GM04504 (cell line): Measurements from ENCODE around the gene TLK2.
"Not testable (repeated sequence)": the region's sequence is repeated elsewhere in the genome, so short reads cannot be mapped to it uniquely, and the experiment has no call there.

Experiments
- DNase-seq: peaks from one replicate; pipeline ENCODE4 v3.0.0-alpha.2; 2012; ENCODE audit warnings: low read depth

TLK2 gene

GRCh38 chr17:62490990-62491389 lies 12.4 kb downstream of the TLK2 start:
- DNase-seq: not testable (repeated sequence)

DNA sequence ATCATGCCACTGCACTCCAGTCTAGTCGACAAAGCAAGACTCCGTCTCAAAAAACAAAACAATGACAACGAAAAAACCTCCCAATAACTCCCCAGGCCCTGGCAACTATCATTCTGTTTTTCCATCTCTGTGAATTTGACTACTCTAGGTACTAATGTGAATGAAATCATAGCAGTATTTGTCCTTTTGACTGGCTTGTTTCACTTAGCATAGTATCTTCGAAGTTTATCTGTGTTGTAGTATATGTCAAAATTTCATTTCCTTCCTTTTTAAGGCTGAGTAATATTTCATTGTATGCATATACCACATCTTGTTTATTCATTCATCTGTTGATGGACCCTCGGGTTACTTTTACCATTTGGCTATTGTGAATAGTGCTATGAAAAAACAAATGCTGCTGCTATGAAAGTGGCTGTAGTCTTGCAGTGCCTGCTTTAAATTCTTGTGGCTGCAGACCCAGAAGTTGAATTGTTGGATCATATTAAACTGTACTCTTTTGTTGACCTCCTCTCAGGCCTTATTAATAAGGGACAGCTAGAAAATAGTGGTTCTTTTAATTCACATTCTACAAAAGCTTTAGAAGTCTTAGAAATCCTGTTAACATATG lies 14.5 kb downstream of the TLK2 start:
- not testable (repeated sequence) for DNase-seq

DNA sequence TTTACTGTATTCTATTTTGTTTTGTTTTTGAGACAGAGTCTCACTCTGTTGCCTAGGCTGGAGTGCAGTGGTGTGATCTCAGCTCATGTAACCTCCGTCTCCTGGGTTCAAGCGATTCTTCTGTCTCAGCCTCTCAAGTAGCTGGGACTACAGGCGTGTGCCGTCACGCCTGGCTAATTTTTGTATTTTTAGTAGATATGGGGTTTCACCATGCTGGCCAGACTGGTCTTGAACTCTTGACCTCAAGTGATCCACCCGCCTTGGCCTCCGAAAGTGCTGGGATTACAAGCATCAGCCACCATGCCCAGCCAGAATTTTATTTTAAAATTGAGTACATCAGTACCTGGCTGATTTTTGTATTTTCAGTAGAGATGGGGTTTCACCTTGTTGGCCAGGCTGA lies 15.4 kb downstream of the TLK2 start:
- not testable (repeated sequence) for DNase-seq

DNA sequence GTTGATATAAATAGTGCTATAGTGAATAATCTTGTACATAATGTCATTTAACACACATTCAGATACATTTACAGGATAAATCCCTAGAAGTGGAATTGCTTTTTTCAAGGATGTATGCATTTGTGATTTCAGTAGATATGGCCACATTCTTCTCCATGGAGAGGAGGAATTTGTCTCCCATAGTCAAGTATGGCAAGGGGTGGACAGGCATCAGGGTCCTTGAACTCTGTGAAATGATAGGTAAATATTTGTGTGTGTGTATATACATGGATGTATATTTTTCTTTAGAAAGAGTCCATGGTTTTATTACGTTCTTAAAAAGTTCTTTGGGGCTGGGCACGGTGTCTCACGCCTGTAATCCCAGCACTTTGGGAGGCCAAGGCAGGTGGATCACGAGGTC lies 17.7 kb downstream of the TLK2 start:
- DNase-seq: not testable (repeated sequence)

- not testable (repeated sequence) for DNase-seq
Observed at GRCh38 chr17:62498796-62499195, 20.2 kb downstream of the TLK2 start.

DNA sequence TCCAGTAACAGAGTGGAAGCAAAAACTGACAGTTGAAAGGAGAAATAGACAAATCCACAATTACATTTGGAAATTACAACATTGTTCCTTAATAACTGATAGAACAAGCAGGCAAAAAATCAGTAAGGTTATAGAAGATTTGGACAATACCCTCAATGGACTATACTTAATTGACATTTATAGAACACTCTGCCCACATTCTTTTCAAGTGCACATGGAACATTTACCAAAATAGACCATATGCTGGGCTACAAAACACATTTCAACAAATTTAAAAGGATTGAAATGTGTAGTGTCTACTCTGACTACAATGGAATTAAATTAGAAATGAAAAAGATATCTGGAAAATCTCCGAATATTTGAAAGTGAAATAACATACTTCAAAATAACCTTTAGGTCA lies 21.8 kb downstream of the TLK2 start:
- not testable (repeated sequence) for DNase-seq

- not testable (repeated sequence) for DNase-seq
Observed at GRCh38 chr17:62504857-62505256, 26.2 kb downstream of the TLK2 start.

- DNase-seq: not testable (repeated sequence)
Observed at GRCh38 chr17:62507191-62507836, 28.7 kb downstream of the TLK2 start.

DNA sequence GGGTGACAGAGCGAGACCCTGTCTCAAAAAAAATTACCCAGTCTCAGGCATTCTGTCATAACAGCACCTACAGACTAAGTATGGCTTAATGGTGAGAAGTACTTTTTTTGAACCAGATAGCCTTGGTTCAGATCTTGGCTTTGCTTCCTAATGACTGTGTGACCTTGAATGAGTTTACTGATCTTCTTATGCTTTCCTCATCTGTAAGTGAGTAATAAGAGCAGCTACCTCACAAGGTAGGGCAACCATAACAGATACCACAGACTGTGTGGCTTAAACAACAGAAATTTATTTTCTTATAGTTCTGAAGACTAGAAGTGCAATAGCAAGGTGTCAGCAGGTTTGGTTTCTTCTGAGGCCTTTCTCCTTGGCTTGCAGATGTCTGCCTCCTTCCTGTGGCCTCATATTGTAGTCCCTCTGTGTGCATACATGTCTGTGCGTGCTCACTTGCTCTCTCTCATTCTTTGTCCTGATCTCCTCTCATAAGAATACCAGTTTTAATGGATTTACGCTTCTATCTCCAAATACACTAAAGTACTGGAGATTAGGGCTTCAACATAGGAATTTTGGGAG lies 31.7 kb downstream of the TLK2 start:
- DNase-seq: not testable (repeated sequence)

- DNase-seq: not testable (repeated sequence)
Observed at GRCh38 chr17:62511014-62511413, 32.4 kb downstream of the TLK2 start.

GRCh38 chr17:62516376-62516775 lies 37.8 kb downstream of the TLK2 start:
- DNase-seq: not testable (repeated sequence)

- DNase-seq: not testable (repeated sequence)
Observed at GRCh38 chr17:62521295-62521694, 42.7 kb downstream of the TLK2 start.

DNA sequence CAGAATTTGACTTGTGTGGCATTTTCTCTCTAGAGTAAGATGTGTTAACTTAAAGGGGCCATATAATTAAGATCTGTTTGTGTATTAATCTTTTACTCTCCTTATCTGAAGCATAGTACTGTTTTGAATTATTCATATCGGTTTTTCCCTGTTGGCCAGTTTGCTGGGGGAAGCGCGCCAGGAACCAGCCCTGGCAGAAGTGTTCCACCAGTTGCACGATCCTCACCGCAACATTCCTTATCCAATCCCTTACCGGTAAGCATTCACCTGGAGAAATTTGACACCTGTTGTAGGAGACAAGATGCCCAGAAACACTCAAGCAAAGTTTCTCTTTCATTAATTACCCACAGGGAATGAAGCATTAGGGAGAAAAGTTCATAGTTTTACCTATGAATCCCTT lies 45.5 kb downstream of the TLK2 start:
- DNase-seq: not testable (repeated sequence)

DNA sequence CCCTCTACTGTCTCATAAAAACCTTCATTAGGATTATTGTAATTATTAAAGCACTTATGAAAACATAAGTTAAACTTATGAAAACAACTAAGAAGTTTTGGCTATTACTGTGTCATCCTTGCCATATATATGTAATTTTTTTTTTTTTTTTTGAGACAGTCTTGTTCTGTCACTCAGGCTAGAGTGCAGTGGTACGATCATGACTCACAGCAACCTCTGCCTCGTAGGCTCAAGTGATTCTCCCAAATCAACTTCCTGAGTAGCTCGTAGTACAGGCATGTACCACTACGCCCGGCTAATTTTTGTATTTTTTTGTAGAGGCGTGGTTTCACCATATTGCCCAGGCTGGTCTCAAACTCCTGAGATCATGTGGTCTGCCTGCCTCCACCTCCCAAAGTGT lies 46.7 kb downstream of the TLK2 start:
- not testable (repeated sequence) for DNase-seq

- not testable (repeated sequence) for DNase-seq
Observed at GRCh38 chr17:62530936-62531335, 52.3 kb downstream of the TLK2 start.

GRCh38 chr17:62536557-62536956 lies 57.9 kb downstream of the TLK2 start:
- not testable (repeated sequence) for DNase-seq

DNA sequence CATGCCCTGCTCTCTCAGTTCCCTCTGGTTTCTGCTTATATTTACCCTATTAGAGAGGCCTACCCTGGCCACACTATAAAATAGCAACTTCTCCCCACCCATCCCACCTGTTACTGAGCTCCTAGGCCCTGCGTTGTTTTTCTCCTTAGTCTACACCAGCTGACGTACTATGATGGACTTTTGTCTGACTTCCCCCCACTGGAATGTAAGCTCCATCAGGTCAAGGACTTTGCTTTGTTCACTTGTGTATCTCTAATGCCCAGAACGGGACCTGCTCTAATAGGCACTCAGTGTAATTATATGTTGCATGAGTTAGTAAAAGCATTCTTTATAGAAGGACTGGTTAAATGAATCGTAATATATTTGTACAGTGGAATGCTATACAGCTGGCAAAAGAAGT lies 62.4 kb downstream of the TLK2 start:
- not testable (repeated sequence) for DNase-seq

DNA sequence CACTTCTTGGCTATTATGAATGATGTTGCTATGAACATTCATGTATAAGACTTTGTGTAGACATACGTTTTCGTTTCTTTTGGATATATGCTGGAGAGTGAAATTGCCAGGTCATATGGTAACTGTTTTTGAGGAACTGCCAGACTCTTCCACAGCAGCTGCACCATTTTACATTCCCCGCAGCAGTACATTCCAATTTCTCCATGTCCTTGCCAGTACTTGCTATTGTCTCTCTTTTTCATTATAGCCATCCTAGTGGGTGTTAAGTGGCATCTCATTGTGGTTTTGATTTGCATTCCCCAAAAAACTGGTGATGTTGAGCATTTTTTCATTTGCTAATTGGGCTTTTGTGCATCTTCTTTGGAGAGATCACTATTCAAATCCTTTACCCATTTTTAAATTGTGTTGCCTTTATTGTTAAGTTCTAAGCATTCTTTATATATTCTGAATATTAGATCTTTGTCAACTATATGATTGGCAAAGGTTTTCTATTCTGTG lies 64.7 kb downstream of the TLK2 start:
- not testable (repeated sequence) for DNase-seq

DNA sequence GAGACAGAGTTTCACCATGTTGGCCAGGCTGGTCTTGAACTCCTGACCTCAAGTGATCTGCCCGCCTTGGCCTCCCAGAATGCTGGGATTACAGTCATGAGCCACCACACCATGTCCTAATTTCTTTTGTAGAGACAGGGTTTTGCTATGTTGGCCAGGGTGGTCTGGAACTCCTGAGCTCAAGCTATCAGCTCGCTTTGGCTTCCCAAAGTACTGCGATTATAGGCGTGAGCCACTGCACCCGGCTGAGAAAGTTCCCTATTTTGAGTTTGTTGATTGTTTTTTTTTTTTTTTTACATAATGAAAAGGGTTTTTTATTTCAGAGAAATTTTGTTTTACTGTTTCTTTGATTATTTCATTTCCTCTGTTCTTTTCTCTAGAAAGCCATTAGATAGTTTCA lies 67.4 kb downstream of the TLK2 start:
- DNase-seq: not testable (repeated sequence)

DNA sequence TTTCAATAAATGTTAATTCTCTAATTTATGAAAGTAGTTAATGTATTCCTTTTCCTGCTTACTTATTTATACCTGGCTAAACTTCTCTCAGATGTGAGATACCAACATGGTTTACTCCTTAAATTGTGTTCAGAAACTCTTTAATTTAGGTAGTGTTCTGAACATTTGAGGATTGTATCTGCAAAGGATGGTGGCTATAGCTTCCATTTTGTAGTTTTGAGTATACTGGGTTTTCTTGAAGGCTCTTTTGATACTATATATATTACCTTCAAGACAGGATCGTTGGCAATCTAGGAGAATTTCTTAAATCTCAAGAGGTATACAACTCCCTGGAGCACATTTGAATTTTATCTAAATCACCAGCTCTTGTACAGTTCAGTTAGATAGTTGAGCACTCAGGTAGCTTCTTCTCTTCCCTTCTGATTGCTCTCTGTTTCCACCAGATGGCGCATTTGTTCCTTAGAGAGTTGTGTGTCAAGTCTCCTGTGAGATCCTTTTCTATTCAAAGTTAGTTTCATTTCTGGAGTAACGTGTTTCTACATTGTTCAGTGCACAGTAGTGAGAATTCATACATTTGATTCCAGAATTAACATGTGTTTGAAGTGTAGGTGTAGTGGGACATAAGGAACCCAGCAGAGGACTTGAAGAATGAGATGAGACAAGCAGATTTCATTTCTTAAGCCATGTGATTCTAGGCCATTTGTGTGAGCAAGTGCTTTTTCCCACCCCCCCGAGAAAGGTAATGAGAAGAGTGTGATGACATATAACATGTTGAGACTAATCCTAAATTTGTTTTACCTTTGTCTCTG lies 74.4 kb downstream of the TLK2 start:
- DNase-seq: not testable (repeated sequence)

DNA sequence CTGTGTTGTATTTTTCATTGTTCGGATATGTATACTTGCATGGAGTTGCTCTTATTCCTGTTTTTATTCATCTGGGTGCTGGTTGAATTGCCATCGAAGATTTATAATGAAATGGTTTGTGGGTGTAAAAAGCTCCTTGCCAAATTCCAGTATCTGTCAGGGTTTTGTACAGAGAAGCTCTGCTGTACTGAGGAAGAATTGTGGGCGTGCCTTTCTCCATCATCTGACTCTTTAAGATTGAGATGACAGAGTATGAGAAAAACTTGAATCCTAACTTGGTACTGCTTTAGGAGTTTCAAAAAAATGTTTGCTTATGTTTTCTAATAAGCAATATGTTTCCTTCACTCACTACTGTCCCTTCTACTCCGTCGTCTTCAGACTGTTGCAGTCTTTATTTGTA lies 78.9 kb downstream of the TLK2 start:
- DNase-seq: not testable (repeated sequence)

DNA sequence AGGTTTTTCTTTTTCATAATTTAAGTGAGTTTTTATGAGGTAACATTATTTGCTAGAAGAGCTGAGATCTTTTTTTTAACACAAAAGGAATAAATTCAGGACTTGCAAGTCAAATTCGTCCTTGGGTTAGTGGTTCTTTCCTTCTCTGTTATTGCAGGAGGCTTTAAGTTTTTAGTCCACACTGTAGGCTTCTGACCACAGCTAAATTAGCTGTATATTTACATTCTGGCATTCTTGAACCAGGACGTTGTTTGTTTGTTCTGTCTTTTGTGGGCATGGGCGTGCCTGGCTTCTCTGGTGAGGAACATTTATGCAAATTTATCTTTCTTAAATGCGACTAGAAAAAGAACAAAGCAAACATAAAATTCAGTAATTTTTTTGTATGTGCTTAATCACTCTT lies 80.3 kb downstream of the TLK2 start:
- DNase-seq: not testable (repeated sequence)
